AG08395 (cell line): Measurements from ENCODE around the gene PSKH1.
A peak's percentile ranks its signal among the peaks of the same experiment; 100 is the strongest.
"Not testable (repeated sequence)": the region's sequence is repeated elsewhere in the genome, so short reads cannot be mapped to it uniquely, and the experiment has no call there.

Experiments
- DNase-seq: peaks from one replicate; pipeline ENCODE4 v3.0.0; 2012; ENCODE audit warnings: mixed read lengths, low spot score

PSKH1 gene

DNA sequence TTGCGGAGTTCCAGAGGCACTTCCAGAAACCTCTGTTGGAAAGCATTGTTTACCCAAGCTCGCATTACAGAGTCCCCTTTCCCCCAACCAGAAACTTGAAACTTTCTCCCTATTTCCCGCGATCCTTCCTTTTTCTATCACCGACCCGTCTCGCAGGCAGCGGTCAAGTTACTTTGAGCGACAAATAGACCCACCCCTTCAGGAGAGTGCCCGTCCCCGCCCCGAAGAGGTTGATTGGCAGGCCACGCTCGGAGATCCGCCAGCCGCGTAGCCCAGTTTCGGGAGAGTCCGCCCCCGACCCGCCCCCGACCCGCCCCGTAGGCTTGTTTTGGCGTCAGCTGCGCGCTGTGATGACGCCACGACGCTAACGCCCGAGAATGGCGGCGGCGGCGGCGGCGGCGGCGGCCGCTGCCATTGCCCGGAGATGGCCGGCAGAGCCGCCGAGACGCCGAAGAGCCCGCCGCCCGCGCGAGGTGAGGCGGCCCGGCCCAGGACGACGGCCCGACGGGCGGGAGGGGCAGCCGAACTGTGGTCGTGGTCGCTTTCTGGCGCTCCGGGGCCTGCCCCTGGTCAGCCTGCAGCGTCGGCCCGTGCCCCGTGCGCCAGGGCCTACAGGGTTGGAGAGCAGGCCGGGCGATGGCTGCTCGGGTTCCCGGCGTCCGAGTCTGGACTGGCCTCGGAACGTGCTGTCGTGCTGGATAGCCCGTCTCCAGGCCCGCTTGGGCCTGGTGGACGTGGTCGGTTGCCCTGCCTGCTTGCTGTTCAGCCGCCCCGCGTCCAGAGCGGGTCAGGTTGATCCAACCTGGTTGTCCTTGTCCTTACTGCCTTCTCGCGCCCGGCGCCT is at the start of gene PSKH1:
Gene PSKH1, plus strand, starts transcription at position 356 of the 844 bp plus-strand sequence. CDS start 15,496 bp downstream, outside the sequence.
- DNase-seq = peak; percentile 100

DNA sequence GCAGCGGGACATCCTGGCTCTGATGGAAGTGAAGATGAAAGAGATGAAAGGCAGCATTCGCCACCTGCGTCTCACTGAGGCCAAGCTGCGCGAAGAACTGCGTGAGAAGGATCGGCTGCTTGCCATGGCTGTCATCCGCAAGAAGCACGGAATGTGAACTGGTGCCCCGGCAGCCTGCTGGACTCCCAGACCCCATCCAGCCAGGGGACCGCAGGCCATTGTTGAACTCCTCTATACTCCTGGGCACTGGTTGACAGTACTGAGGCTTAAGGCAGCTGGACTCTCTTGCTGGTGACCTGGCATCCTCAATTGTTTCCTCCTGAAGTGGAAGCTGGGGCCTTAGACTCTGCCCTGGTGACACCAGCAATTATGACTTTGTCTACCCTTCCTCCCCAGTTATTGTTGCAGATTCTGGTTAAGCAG is 49.7 kb upstream of the PSKH1 start:
- DNase-seq = peak; percentile 21

GRCh38 chr16:67844497-67844896 is 48.6 kb upstream of the PSKH1 start:
- DNase-seq = peak; percentile 39

DNA sequence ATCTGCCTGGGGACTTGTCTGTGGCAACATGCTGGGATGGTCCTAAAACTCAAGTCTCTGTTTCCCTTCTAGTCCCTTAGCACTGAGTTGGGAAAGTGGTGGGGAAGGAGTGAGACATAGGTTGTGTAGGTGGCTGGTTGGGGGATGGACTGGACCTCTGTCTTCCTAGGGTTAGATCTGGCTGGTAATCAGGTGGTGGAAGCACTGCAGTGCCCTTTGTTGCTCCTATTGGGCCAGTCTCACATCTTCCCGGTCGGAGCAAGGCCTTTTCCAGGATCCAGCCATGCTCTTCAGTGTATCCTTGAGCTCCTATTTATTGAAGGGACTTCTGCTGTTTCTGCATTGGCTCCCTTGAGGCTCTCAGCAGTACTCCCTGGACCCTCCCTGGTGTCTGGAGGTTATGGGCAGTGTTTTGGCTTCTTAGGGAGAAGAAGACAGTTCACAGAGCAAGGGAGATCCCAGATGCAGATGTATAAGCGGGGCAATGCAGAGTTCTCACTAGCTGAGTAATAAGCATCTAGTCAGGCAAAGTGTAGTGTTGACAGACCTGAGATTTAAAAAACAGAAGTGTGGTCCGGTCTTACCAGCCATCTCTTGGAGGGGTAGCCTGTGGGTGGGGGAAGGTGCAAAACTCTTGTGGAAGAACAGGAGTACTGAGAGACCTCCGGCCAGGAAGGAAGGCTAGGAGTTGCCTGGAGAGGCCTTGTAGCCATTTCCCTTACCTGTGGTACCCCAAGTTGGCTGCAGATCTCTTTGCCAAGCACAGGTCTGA is 47.6 kb upstream of the PSKH1 start:
- DNase-seq = no peak

DNA sequence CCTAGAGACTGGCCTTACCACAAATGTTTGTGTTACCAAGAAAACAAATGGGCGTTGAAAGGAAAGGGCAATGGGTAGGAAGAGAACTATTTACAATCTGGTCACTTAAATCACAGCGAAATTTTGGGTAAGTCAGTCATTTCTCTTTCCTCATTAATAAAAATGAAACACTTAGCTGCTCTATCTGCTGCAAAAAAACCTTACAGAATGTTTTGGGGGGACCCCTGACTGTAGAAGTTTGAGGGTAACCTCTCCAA is 47.1 kb upstream of the PSKH1 start:
- DNase-seq = no peak

DNA sequence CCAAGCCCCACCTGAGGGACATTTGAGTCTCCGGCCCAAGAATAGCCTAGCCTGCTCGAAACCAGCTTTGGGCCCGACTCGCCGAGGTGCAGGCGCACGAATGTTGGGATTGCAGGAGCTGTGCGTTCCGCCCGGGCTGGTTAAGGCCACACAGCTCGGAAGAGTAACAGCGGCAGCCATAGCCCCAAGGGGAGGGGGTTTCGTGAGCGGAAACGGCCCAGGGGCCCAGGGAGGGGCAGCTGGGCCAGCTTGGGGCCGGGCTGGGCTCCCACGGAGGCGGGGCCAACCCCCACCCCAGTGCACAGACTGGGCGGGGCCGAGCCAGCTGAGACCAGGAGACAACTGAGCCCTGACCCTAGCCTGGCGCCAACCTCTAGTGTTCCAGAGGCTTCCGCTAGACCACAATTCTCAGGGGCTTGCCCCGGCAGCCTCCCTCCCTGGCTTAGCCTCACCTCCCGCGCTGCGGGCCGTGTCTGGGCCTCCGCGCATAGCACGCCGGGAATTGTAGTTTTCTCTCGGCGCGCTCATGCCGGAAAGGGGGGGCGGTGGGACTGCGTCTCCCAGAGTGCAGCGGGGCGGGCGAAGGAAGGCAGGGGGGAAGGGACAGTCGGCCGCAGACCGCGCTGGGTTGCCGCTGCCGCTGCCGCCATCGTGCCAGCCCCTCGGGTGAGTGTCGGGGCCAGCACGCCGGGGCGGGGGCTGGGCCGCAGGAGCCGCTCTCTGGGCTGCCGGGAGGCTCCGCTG is 46.6 kb upstream of the PSKH1 start, which contains the start of gene NUTF2:
Gene NUTF2, plus strand, starts transcription at position 614 of the 744 bp plus-strand sequence. CDS start 18,198 bp downstream, outside the sequence.
- peak; percentile 91 for DNase-seq

DNA sequence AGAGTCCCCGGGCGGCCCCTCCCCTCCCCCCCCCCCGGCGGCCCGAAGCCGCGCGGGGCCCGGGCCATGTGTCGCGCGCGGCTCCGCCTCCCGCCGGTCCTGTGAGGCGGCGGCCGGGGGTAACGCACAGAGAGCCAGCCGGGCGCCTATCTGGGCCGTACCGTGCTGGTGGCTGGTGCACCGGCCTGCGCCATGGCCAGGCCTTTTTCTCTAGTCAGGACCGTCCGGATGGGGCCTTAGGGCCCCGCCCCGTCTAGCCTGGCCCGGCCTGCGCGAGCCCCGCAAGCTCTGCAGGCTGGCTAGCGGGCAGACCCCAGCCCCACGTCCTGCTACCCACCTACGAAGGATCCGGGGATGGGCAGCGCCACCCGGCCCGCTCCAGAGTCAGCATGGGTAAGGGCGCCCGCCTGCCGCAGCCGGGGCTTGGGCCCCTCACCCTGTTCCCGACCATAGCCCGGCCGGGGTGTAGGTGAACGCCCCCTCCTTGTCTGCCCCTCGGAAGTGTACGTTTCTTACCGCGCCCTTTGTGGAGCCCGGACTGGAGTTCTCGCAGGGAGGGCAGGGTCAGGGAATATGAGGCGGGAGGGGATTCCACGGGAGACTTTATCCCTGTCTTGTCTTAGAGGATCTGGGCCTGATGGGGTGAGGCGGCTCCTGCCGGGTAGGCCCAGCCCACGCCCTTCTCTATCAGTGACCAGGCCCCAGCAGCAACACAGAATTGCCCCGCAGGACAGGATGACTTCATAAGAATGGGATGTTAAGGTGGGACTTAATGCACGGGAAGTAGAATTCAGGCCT is 45.8 kb upstream of the PSKH1 start, which contains the start of gene CENPT:
Gene CENPT, minus strand, starts transcription at position 630 of the 798 bp plus-strand sequence. CDS start 13,834 bp downstream, outside the sequence.
- DNase-seq = peak; percentile 58

DNA sequence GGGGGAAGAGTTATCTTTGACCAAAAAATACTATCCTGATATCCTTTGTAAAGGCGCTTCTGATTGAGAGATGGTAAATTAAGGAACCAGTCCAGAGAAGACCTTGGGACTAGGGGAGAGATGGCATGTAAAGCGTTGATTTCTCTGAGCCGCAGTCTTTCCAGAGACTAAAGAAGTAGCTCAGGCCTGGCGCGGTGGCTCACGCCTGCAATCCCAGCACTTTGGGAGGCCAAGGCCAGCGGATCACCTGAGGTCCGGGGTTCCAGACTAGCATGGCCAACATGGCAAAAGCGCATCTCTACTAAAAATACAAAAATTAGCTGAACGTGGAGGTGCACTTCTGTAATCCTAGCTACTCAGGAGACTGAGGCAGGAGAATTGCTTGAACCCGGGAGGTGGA is 44.9 kb upstream of the PSKH1 start:
- no peak for DNase-seq

DNA sequence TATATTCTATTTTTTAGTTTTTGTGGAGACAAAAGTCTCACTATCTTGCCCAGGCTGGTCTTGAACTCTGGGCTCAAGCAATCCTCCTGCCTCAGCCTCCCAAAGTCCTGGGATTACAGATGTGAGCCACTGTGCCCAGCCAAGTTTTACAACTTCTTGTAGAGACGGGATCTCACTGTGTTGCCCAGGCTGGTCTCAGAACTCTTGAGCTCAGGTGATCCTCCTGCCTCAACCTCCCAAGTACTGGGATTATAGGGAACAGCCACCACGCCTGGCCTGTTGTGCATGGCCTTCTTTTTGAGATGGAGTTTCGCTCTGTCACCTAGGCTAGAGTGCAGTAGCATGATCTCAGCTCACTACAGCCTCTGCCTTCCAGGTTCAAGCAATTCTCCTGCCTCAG is 39.4 kb upstream of the PSKH1 start:
- no peak for DNase-seq

GRCh38 chr16:67855789-67856188 is 37.3 kb upstream of the PSKH1 start:
- DNase-seq = no peak

DNA sequence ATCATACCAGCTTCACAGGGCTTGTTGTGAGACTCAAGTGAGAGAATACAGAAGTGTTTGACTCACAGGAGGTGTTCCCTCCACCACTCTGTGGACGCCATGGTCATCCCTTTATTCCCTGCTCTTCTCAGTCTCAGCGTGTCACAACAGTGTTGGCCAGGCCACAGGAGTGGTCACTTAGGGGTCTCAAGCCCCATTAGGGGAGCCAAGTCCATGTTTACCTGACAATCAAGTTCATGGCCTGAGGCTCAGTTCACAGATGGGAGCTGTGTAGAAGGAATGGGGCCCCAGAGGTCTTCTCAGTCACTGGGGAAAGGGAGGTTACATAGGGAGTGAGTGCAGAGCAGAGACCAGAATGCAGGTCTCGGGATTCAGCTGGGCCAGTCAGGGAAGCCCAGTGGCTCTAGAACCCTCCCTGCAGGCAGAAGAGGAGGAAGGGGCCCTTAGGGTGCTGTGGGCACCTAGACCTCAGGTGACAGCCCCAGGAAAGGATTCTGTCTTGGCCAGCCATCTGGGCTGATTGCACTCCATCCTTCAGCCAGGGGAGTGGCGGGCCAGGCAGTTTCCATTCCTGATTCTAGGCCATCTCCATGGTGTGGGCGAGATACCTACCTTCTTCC is 36.0 kb upstream of the PSKH1 start:
- DNase-seq = no peak

DNA sequence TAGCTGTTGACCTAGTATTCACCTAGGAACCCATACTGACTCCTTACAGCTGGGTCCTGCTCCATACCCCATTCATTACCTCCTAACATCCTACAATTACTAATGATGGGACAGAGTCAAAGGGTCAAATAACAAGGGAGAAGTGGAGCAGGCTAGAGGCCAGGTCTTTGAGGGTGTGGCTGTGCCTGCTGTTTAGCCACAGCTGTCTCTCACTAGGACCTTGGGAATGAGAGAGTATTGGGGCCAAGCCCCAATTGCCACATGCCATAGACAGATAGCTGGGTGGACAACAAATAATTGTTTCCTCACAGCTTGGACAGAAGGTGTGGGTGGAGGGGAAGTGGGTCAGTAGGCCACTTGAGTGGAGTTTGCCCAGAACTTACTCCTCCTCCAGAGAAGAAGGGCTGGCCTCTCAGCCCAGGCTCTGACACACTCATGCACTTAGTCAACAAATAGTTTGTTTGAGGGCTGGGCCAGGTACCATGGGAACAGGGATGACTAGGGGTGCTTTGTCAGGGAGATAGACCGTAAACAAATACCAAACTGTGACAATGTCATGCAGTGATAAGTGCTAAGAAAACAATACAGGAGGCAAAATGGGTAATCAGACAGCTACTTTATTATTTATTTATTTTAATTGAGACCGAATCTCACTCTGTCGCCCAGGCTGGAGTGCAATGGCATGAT is 35.4 kb upstream of the PSKH1 start:
- DNase-seq = peak; percentile 98

DNA sequence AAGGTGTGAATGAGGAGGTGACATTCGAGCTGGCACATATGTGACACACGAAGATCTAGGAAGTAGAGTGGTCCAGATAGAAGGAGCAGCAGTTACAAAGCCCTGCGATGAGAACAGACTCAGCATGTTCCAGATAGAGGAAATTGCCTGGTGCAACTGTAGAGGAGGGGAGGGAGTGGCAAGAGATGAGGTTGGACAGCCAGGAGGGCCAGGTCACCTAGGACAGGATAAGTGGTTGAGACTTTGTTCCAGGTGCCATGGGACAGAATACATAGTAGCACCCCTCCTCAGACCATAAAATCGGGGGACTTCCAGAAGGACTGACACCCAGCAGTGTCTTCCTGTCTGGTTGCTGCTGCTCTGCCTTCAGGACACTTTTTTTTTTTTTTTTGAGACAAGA is 34.6 kb upstream of the PSKH1 start:
- no peak for DNase-seq

DNA sequence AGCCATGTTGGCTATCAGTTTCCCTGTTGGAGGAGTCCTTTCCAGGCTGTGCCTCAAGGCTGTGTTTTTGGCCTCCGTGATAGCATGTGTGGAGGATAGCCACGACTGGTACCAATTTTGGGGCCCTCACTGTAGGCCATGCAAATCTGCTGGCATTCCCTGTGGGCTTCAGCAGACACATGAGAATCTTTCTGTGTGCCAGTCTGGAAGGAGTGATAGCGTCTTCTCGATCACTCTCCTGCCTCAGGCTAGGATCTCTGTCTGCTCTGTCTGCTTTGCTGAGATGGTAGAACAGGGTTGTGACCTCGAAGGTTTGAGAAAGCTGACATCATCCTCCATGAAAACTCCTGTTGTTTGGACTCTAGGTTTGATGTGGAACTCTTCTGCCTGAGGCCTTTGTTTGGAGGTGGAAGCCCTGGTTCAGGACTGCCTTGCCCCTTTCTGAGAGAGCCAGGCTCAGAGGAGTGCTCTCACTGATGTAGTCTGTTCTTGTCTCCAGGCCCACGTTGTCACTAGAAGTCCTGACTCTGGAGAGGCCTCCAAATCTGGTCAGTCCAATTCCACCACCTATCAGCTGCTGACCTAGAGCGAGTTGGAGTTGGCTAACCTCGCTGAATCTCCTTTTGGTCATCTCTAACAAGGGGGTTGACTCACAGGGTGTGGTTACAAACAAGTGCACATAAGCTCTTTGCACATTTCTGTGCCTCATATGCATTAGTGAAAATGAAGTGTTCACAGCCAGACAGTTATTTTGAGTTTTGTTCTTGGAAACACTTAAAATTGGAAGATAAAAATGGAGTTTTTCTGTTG is 32.3 kb upstream of the PSKH1 start:
- peak; percentile 65 for DNase-seq

GRCh38 chr16:67861877-67862276 is 31.2 kb upstream of the PSKH1 start:
- DNase-seq = no peak

DNA sequence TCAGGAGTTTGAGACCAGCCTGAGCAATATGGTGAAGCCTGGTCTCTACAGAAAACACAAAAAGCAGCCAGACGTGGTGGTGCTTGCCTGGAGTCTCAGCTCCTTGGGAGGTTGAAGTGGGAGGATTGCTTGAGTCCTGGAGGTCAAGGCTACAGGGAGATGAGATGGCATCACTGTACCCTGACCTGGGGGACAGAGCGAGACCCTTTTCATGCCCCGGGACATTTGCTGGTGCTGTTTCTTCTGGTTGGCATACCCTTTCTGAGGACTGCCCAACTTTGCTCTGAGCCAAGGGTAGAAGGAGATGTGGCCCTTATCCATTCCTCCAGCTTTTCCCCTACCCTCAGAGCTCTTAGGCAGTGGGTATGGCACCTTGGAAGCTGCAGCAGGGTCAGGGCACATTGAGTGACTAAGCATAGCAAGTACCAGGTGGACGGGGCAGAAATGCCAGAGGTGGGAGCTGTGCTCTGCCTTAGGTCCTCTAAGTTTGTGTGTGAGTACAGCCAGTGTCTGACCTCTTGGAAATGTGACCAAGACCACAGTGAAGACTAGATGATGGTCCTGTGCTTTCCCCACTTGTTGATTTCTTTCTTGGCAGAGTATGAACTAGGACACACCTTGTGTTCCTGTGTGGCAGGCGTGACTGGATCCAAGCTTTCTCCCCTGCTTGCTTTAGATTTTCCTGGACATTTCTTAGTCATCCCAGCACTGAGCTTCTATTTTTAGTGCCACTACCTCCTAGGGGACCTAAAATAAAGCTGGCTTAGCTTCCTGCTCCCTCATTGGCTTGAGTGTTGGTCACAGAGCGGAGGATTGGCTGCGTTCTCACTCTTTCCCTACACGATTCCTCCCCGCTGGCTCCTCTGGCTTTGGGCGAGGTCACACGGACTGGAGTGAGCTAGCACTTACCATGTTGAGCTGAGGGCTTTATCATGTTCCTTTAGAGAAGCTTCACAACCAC is 30.2 kb upstream of the PSKH1 start:
- DNase-seq = peak; percentile 34

GRCh38 chr16:67864044-67864443 is 29.0 kb upstream of the PSKH1 start:
- not testable (repeated sequence) for DNase-seq

GRCh38 chr16:67864594-67864993 is 28.5 kb upstream of the PSKH1 start:
- DNase-seq = no peak
